DND-41 (cell line): ENCODE measurements around the gene SLF2.

Experiments
- ATAC-seq: fragments of 200-7000 bp; cut with Tn5 transposase; 3 replicates; pipeline ENCODE4 v1.9.1; 2021; ENCODE audit warnings: low read depth; ENCODE audit not compliant: insufficient read depth
- DNase-seq: peaks from one replicate; pipeline ENCODE4 v3.0.0-alpha.2; 2020
- H2AFZ ChIP-seq: 2 replicates; pipeline ENCODE4 v1.6.0; 2012; ENCODE audit warnings: low read depth, low read length
- H3K27ac ChIP-seq: 2 replicates; pipeline ENCODE4 v1.5.1; 2012; ENCODE audit warnings: low read length, inconsistent platforms
- H3K27me3 ChIP-seq: fragments of 200-600 bp; sonication (generic); 2 replicates; pipeline ENCODE4 v1.6.0; 2012; ENCODE audit warnings: low read length, mild to moderate bottlenecking, inconsistent platforms; ENCODE audit not compliant: insufficient read depth, poor library complexity
- H3K36me3 ChIP-seq: 2 replicates; pipeline ENCODE4 v1.5.1; 2012; ENCODE audit warnings: low read length, inconsistent platforms; ENCODE audit not compliant: insufficient read depth
- H3K4me1 ChIP-seq: 2 replicates; pipeline ENCODE4 v1.5.1; 2012; ENCODE audit warnings: mild to moderate bottlenecking, low read length; ENCODE audit not compliant: insufficient read depth
- H3K4me2 ChIP-seq: 2 replicates; pipeline ENCODE4 v1.6.0; 2012; ENCODE audit warnings: mild to moderate bottlenecking, moderate library complexity, low read length, inconsistent platforms; ENCODE audit not compliant: insufficient read depth
- H3K4me3 ChIP-seq, 2 experiments: fragments of 200-600 bp in 1 of 2; shearing (Covaris generic) in 1 of 2; 2 replicates each; pipeline ENCODE4 v1.5.1; 2012 to 2016; ENCODE audit warnings: inconsistent platforms in 2 of 2, low read length in 2 of 2, mild to moderate bottlenecking in 2 of 2, low read depth in 1 of 2, moderate library complexity in 1 of 2
- H3K79me2 ChIP-seq: 2 replicates; pipeline ENCODE4 v1.6.0; 2012; ENCODE audit warnings: low read length, inconsistent platforms; ENCODE audit not compliant: insufficient read depth
- H3K9ac ChIP-seq: 2 replicates; pipeline ENCODE4 v1.6.0; 2012; ENCODE audit warnings: low read depth, mild to moderate bottlenecking, inconsistent platforms, low read length, moderate library complexity
- H3K9me3 ChIP-seq: 2 replicates; pipeline ENCODE4 v1.5.1; 2012; ENCODE audit warnings: low read length, moderate library complexity, mild to moderate bottlenecking, inconsistent platforms; ENCODE audit not compliant: insufficient read depth, severe bottlenecking
- H4K20me1 ChIP-seq: 2 replicates; pipeline ENCODE4 v1.6.0; 2012; ENCODE audit warnings: low read length; ENCODE audit not compliant: insufficient read depth
- EZH2 ChIP-seq: IDR thresholded peaks from 3 replicates; pipeline ENCODE4 v1.6.1; 2012; ENCODE audit warnings: borderline replicate concordance, low read depth, mild to moderate bottlenecking, moderate library complexity, low read length, inconsistent platforms; ENCODE audit not compliant: severe bottlenecking
- TF ChIP-seq, protein P1 (sequence below): IDR thresholded peaks from 2 replicates; pipeline ENCODE4 v1.5.1; 2012; ENCODE audit warnings: borderline replicate concordance, low read length, moderate library complexity, mild to moderate bottlenecking; ENCODE audit not compliant: poor library complexity, severe bottlenecking; ENCODE audit errors: extremely low read depth

Gene SLF2

DNA sequence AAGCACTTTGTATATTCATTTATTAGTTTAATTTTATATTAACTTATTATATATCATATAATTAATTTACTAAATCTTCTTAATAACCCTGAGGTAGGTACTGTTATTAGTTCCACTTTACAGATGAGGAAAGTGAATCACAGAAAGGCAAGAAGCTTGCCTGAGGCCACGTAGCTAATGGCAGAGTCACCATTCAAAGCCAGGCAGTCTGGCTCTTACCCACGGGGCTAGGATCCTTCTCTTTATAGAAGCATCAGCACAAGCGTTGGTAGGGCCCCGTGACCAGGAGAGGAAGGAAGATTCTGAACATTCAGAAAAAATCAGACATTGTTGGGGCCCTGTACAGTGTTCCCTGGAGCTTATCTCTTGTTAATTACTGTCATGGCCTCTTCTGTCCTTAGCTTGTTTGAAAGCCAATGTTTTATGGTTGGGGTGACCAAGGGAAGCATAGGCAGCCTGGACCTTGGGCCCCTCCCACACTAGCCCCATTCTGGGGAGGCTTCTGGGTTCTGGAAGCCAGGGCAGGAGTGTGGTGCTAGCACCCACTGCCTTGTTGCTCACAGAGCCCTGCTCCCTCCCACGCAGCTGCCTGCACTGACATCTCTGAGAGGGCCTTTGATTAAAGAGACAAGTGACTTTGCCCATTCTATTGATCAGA is 31.1 kb upstream of the SLF2 start:
- Histone ChIP-seq H4K20me1 (no peaks in the 10 kb centered on the region), H3K4me2 (no peak overlapping the region), H3K79me2 (no peaks in the 10 kb centered on the region), H3K4me1 (peaks cover 8% of the 10 kb centered on the region), H2AFZ (no peak overlapping the region), H3K27ac (no peak overlapping the region), H3K9ac (no peak overlapping the region), H3K36me3 (no peaks in the 10 kb centered on the region), H3K27me3 (peaks cover 2% of the 10 kb centered on the region), H3K4me3 (no peak overlapping the region), H3K9me3 (no peaks in the 10 kb centered on the region)
- TF ChIP-seq, protein P1, sequence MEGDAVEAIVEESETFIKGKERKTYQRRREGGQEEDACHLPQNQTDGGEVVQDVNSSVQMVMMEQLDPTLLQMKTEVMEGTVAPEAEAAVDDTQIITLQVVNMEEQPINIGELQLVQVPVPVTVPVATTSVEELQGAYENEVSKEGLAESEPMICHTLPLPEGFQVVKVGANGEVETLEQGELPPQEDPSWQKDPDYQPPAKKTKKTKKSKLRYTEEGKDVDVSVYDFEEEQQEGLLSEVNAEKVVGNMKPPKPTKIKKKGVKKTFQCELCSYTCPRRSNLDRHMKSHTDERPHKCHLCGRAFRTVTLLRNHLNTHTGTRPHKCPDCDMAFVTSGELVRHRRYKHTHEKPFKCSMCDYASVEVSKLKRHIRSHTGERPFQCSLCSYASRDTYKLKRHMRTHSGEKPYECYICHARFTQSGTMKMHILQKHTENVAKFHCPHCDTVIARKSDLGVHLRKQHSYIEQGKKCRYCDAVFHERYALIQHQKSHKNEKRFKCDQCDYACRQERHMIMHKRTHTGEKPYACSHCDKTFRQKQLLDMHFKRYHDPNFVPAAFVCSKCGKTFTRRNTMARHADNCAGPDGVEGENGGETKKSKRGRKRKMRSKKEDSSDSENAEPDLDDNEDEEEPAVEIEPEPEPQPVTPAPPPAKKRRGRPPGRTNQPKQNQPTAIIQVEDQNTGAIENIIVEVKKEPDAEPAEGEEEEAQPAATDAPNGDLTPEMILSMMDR, result no peak
- no peak for TF ChIP-seq EZH2
- ATAC-seq (no peak), DNase-seq (no peak)

DNA sequence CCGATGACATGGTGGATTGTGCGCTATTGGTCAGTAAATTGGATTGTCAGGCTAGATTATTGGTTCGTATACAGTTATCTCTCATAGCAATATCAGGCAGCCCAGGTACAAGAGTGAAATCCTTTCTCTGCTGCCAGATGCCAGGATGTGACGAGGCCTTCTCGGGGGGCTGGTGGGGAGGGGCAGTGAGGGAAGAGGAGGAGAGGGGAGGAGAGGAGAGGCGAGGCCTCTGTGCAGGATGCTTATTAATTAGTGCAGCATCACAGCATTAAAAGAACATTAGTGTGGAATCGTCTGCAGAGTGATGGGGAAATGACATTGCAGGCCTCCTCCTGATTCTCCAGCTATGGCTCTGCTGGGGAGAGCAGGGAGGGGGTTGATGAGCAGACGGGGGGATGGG is 30.5 kb upstream of the SLF2 start:
- H3K4me1 ChIP-seq, result peaks cover 8% of the 10 kb centered on the region
- no peak overlapping the region for H3K9ac ChIP-seq
- no peaks in the 10 kb centered on the region for H4K20me1 ChIP-seq
- no peak overlapping the region for H3K27ac ChIP-seq
- ATAC-seq (no peak), DNase-seq (peak; percentile 21)
- H3K79me2 ChIP-seq, result no peaks in the 10 kb centered on the region
- no peaks in the 10 kb centered on the region for H3K9me3 ChIP-seq
- no peak overlapping the region for H3K4me2 ChIP-seq
- TF ChIP-seq, protein P1, result no peak
- no peak for TF ChIP-seq EZH2
- peaks cover 2% of the 10 kb centered on the region for H3K27me3 ChIP-seq
- H2AFZ ChIP-seq, result no peak overlapping the region
- no peak overlapping the region for H3K4me3 ChIP-seq
- no peaks in the 10 kb centered on the region for H3K36me3 ChIP-seq

GRCh38 chr10:100882671-100883311 is 30.0 kb upstream of the SLF2 start:
- Histone ChIP-seq H3K4me2 (no peak overlapping the region), H3K9me3 (no peaks in the 10 kb centered on the region), H3K79me2 (no peaks in the 10 kb centered on the region), H3K4me3 (no peak overlapping the region), H3K36me3 (no peaks in the 10 kb centered on the region), H4K20me1 (no peaks in the 10 kb centered on the region), H3K27ac (no peak overlapping the region), H3K4me1 (peaks cover 6% of the 10 kb centered on the region), H3K27me3 (peaks cover 2% of the 10 kb centered on the region), H3K9ac (no peak overlapping the region), H2AFZ (no peak overlapping the region)
- ATAC-seq, result no peak
- DNase-seq, result no peak
- no peak for TF ChIP-seq EZH2
- TF ChIP-seq, protein P1, result no peak
